ENCODE results near the gene ARHGAP28.

- no peak for TF ChIP-seq CTCF (IDR thresholded peaks at IDR 0.05; ENCODE audit: poor library complexity, severe bottlenecking)
- TF ChIP-seq REST (IDR thresholded peaks at IDR 0.05; ENCODE audit: borderline replicate concordance), result no peak
- no peak for TF ChIP-seq EP300 (conservative IDR thresholded peaks at IDR 0.05; ENCODE audit: poor library complexity, severe bottlenecking)
- TF ChIP-seq POLR2AphosphoS5 (IDR thresholded peaks at IDR 0.05), result no peak
- no peak for TF ChIP-seq RAD21 (conservative IDR thresholded peaks at IDR 0.05)
- no peak for TF ChIP-seq TAF1 (IDR thresholded peaks at IDR 0.05; ENCODE audit: low read depth)
- TF ChIP-seq EZH2 (IDR thresholded peaks at IDR 0.05; ENCODE audit: borderline replicate concordance, insufficient read depth, low read length, poor library complexity, severe bottlenecking), result no peak
- no peak for TF ChIP-seq SMC3 (conservative IDR thresholded peaks at IDR 0.05; ENCODE audit: poor library complexity)
Observed at GRCh38 chr18:6775702-6776101, 46.2 kb downstream of the ARHGAP28 start.

Measured in neural cell (in vitro differentiated cells).